Measurements from ENCODE around the gene ALDOB.

Gene ALDOB

DNA sequence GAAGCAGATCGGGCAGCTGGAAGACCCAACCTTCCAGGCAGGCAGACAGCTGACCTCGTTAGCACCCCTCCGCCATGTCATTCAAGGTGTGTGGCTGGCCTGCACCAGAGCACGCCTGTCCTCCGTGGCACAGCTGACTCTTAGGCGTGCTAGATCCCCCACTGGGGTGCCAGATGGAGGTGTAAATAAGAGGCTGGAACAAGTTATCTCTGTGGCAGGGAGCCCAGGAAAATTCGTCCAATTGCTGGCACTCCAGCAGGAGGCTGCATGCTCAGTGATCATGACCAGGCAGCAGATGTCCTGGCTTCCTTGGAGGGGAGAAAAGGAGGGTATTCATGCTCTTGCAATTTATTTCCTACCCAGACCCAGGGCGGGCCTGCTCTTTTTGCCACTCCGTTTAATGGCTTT lies 7.8 kb upstream of the ALDOB start:
- Mint-ChIP-seq H3K9me3 (no peaks in the 10 kb centered on the region), H3K27me3 (peaks cover 32% of the 10 kb centered on the region), H3K36me3 (no peaks in the 10 kb centered on the region), H3K4me1 (peaks cover under 1% of the 10 kb centered on the region), H3K27ac (no peak overlapping the region), H3K4me3 (no peak overlapping the region)

DNA sequence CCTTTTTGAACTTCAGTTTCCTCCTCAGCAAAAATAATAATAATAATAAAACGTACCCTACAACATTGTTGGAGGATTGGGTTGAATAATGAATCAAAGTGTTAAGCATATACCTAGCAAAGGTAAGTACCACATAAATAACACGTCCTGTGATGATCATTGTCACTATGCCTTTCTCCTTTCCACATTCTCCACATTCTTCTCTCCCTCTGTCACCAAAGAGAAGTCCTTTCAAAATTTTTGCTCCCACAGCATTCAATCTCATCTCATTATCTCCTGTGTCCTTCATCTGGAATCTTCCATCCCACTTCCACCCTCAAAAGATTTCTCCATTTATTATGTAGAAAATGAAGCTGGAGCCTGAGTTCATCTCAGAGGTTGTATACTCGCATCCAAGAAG lies 7.2 kb upstream of the ALDOB start:
- no peak overlapping the region for H3K27ac Mint-ChIP-seq
- H3K36me3 Mint-ChIP-seq, result no peaks in the 10 kb centered on the region
- H3K4me1 Mint-ChIP-seq, result no peaks in the 10 kb centered on the region
- no peaks in the 10 kb centered on the region for H3K9me3 Mint-ChIP-seq
- H3K4me3 Mint-ChIP-seq, result no peak overlapping the region
- peaks cover 30% of the 10 kb centered on the region for H3K27me3 Mint-ChIP-seq

DNA sequence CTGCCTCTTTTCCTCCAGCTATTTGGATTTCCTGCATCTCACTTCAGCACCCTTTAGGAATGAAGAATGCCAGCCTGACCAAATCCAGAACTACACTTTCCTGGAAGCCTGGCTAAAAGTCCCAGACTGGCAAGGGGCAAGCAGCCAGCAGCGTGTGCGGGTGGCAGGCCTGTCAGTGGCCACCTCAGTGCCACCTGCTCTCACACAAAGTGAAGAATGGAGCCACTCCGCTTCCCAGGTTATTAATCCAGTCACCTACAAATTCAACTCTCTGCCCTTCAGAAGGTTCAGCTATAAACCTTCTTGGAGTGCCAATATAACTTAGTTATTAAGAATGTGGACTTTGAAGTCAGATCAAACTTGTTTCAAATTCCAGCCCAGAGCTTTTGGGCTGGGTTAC lies 6.7 kb upstream of the ALDOB start:
- Mint-ChIP-seq H3K27me3 (peaks cover 30% of the 10 kb centered on the region), H3K4me3 (no peak overlapping the region), H3K27ac (no peak overlapping the region), H3K4me1 (no peaks in the 10 kb centered on the region), H3K36me3 (no peaks in the 10 kb centered on the region), H3K9me3 (no peaks in the 10 kb centered on the region)

DNA sequence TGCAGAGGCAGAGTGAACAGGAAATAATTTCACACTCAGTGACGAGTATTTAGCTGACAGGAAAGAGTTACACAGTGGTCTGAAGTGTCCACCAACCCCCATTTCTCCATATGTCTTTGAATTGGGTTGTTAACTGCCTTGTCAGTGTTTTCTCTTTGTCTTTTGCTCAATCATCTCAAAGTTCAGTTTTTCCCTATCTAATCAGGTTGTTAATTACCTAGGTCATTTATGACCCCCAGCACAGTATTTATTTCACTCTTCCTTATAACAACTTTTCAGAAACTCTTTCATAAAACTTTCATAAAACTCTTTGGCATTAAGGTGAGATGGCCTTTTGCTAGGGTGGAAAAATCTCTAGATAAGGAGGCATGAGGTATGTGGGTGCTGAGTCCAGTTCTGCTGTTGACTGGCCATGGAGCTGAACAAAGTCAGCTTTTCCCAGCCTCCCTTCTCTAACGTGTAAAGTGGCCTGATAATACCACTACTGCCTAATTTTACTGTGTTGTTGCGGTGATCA lies 5.2 kb upstream of the ALDOB start:
- H3K27ac Mint-ChIP-seq, result no peak overlapping the region
- no peaks in the 10 kb centered on the region for H3K9me3 Mint-ChIP-seq
- no peaks in the 10 kb centered on the region for H3K36me3 Mint-ChIP-seq
- no peak overlapping the region for H3K4me3 Mint-ChIP-seq
- no peaks in the 10 kb centered on the region for H3K4me1 Mint-ChIP-seq
- peaks cover 24% of the 10 kb centered on the region for H3K27me3 Mint-ChIP-seq

DNA sequence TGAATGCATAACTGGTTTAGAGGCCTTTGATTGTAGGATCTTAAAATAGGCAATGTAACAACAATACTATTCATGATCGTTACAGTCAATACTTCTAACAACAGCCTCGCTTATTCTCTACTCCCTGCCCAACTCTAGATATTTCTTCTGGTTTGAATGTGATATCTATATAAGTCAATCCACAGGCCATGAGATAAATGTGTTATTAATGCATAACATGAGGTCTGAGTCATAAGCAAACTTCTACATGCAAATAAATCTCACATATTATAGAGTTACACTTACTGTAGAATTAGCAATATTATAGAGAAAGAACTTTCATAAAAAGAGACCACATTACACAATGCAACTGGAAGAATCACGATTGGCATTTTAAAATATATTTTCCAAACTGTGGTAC lies 2.9 kb upstream of the ALDOB start:
- Mint-ChIP-seq H3K4me3 (no peak overlapping the region), H3K4me1 (no peaks in the 10 kb centered on the region), H3K27ac (no peak overlapping the region), H3K36me3 (no peaks in the 10 kb centered on the region), H3K9me3 (no peaks in the 10 kb centered on the region), H3K27me3 (peaks cover 19% of the 10 kb centered on the region)

DNA sequence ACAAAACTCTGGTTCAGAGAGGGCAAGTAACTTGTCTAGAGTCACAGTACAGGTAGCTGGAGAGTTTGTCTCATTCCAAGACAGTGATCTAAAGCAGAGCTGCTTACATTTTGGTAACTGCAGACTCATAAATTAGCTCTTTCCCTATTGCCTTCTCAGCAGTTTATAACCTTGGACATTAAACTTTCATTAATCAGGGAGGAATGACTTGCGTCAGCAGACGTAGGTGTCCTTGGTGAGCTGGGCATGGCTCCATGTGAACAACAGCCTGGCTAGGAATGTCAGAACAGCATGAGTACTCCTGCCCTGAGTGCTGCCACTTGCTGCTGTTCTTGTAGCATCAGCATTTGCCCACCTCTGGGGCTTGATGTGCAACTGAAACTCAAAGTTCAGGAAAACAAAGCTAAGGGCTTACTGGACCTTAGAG lies 2.2 kb upstream of the ALDOB start:
- Mint-ChIP-seq H3K9me3 (no peaks in the 10 kb centered on the region), H3K27ac (no peak overlapping the region), H3K4me3 (no peak overlapping the region), H3K4me1 (no peaks in the 10 kb centered on the region), H3K36me3 (no peaks in the 10 kb centered on the region), H3K27me3 (peaks cover 16% of the 10 kb centered on the region)

DNA sequence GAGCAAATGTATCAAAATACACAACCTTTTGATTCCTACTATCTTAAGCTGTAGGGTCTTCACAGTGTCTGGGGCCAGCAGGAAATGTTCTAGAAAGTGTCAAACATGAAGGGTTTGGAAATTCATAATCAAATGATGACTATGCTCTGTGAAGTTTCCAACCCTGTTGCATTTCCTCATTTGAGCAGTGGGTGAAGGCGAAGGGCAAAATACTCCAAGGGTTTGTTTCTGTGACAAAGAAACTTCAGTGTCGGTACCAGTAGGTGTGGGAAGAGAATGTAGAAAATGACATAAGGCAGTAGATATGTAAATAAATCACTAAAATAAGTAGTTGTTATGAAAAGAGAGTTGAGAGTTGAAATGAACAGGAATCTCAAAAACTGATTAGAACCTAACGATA lies 576 bp downstream of the ALDOB start:
- peaks cover 14% of the 10 kb centered on the region for H3K27me3 Mint-ChIP-seq
- H3K27ac Mint-ChIP-seq, result no peak overlapping the region

DNA sequence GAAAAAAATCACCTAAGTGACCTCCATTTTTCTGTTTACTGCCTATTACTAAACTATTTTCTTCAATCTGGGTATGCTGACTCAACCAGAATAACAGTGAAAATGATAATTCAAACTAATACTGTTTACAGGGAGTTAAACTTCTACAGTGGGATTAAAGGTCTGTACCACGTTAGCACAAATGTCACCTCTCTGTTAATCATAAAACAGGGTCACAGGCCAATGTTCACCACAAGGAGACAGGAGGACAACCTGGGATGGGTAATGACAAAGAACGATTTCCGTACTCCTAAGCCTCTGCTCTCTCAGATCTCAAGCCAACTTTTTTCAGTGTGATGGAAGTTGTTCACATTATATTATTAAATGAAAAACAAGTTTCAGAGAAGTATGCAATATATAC lies 2.3 kb downstream of the ALDOB start:
- no peak overlapping the region for H3K27ac Mint-ChIP-seq
- peaks cover 12% of the 10 kb centered on the region for H3K27me3 Mint-ChIP-seq
- H3K36me3 Mint-ChIP-seq, result no peaks in the 10 kb centered on the region
- no peaks in the 10 kb centered on the region for H3K4me1 Mint-ChIP-seq
- no peaks in the 10 kb centered on the region for H3K9me3 Mint-ChIP-seq
- no peak overlapping the region for H3K4me3 Mint-ChIP-seq

More for the DNA sequence above, 576 bp downstream of the ALDOB start:
- no peak overlapping the region for H3K4me3 Mint-ChIP-seq
- no peaks in the 10 kb centered on the region for H3K36me3 Mint-ChIP-seq
- no peaks in the 10 kb centered on the region for H3K4me1 Mint-ChIP-seq
- H3K9me3 Mint-ChIP-seq, result no peaks in the 10 kb centered on the region

DNA sequence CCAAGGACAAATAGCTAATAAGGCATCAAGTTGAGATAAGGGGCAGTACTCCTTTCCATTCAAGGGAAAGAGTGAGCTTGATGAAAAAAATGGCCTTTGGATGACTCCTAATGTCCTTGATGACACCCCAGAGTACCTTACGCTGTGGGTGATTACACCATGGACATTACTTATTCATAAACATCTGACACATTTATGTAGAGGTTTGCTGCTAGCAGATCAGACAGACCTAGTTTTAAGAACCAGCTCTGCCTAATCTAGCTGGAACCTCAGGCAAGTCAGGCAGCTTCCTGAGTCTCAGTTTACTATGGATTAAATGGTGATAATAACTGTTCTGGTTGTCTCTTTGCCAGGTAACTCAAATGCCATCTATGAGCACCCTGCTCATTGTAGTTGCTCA lies 2.8 kb downstream of the ALDOB start:
- H3K27me3 Mint-ChIP-seq, result peaks cover 12% of the 10 kb centered on the region
- H3K36me3 Mint-ChIP-seq, result no peaks in the 10 kb centered on the region
- H3K9me3 Mint-ChIP-seq, result no peaks in the 10 kb centered on the region
- H3K4me1 Mint-ChIP-seq, result no peaks in the 10 kb centered on the region
- H3K27ac Mint-ChIP-seq, result no peak overlapping the region
- H3K4me3 Mint-ChIP-seq, result no peak overlapping the region

DNA sequence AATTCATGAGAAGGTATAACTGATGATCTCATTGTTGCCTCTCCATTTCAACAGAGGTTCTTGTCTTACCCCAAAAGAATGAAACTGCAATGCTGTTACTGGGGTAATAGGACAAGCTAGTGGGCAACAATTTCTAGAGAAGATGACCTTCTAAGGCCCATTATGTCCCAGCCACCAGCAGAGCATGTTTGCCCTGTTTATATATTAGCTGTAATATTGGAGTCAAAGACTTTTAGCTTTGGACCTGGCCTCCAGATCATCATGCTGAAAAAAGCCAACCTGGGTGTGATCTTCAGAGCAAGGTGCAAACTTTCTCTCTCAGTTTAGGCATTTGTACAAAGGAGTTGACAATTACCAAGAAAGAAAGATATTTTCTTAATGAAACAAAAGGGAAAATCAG lies 3.4 kb downstream of the ALDOB start:
- H3K4me1 Mint-ChIP-seq, result no peaks in the 10 kb centered on the region
- H3K36me3 Mint-ChIP-seq, result no peaks in the 10 kb centered on the region
- H3K27me3 Mint-ChIP-seq, result peaks cover 12% of the 10 kb centered on the region
- H3K27ac Mint-ChIP-seq, result no peak overlapping the region
- H3K4me3 Mint-ChIP-seq, result no peak overlapping the region
- no peaks in the 10 kb centered on the region for H3K9me3 Mint-ChIP-seq

DNA sequence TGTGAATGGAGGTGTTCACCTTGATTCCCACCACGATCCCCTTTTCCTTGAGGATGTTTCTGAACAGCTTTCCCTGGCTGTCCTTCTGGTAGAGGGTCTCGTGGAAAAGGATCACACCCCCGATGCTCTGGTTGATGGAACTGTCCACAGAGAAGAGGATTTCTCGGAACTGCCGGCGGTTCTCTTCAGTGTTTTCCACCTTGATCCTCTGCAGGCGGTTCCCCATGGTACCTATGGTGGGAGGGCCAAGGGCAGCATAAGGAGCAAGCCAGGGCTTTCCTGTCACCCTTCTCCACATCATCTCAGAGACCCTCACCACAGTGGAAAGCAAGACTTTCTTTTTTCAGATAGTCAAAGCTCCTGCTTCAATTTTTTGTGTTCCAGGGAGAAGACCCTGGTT lies 5.8 kb downstream of the ALDOB start:
- no peak overlapping the region for H3K27ac Mint-ChIP-seq
- no peaks in the 10 kb centered on the region for H3K4me1 Mint-ChIP-seq
- no peak overlapping the region for H3K4me3 Mint-ChIP-seq
- H3K36me3 Mint-ChIP-seq, result no peaks in the 10 kb centered on the region
- peaks cover 6% of the 10 kb centered on the region for H3K27me3 Mint-ChIP-seq
- H3K9me3 Mint-ChIP-seq, result no peaks in the 10 kb centered on the region

DNA sequence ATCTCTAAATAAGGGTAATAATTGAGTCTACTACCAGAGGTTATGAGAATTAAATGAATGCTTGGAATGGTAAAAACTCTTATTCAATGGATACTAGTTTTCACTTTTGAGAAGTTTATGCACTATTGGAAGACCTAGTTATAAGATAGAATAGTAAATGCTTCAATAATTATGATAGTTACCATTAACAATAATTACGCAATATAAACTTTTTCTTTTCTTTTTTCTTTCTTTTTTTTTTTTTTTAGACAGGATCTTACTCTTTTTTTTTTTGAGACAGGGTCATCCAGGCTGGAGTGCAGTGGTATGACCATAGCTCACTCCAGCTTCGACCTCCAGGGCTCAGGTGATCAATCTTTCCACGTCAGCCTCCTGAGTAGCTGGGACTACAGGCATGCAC lies 6.7 kb downstream of the ALDOB start:
- Mint-ChIP-seq H3K36me3 (no peaks in the 10 kb centered on the region), H3K27me3 (peaks cover 6% of the 10 kb centered on the region), H3K9me3 (peaks cover 5% of the 10 kb centered on the region), H3K27ac (no peak overlapping the region), H3K4me1 (no peaks in the 10 kb centered on the region), H3K4me3 (no peak overlapping the region)

DNA sequence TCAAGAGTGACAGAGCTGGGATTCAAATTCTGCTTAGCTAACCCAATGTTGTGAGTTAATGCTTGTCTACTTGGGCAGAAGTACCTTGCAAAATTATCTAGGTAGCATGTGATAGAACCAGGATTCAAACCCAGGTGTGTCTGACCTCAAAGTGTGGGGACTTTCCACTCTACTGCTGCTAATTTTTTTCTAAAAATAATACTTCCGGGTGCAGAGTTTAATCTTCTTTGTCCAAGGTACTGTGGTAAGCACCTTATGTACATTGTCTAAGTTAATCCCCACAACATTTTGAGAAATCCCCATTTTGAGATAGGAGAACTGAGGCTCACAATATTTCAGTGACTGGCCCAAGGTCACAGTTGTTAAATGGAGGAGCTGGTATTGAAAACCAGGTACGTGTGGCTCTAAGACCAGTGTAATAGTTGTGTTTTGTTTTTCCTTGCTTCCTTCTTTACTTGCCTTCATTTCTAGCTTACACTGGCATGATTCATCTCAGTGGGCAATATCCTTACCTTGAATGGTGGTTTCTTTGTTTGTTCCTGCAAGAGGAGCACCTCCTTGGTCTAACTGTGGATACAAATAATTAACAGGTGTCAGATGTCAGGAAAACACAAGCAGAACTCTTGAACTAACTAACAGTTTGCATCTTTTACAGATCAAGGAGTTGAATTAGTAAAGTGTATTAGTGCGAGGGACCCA lies 7.5 kb downstream of the ALDOB start:
- peaks cover 13% of the 10 kb centered on the region for H3K9me3 Mint-ChIP-seq
- peaks cover 6% of the 10 kb centered on the region for H3K27me3 Mint-ChIP-seq
- no peak overlapping the region for H3K4me3 Mint-ChIP-seq
- no peaks in the 10 kb centered on the region for H3K4me1 Mint-ChIP-seq
- peaks cover 4% of the 10 kb centered on the region for H3K36me3 Mint-ChIP-seq
- no peak overlapping the region for H3K27ac Mint-ChIP-seq

DNA sequence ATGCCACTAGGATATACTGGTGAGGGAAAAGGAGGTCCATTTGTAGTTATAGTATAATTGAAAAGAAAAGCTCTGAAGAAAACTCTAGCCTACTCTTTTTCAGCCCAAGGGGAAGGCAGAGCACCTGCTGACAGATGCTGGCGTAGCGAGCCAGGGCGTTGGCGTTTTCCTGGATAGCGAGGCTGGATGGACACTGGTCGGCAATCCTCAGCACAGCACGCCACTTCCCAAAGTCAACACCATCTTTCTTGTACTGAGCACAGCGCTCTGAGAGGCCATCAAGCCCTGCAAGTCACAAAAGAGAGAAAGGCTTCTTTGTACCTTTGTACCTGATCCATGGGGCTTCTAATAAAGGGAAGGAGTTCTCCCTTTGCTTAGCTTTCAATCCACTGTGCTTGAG lies 8.2 kb downstream of the ALDOB start:
- no peak overlapping the region for H3K27ac Mint-ChIP-seq
- peaks cover 4% of the 10 kb centered on the region for H3K27me3 Mint-ChIP-seq
- no peak overlapping the region for H3K4me3 Mint-ChIP-seq
- peaks cover 5% of the 10 kb centered on the region for H3K36me3 Mint-ChIP-seq
- H3K9me3 Mint-ChIP-seq, result peaks cover 14% of the 10 kb centered on the region
- H3K4me1 Mint-ChIP-seq, result no peaks in the 10 kb centered on the region

DNA sequence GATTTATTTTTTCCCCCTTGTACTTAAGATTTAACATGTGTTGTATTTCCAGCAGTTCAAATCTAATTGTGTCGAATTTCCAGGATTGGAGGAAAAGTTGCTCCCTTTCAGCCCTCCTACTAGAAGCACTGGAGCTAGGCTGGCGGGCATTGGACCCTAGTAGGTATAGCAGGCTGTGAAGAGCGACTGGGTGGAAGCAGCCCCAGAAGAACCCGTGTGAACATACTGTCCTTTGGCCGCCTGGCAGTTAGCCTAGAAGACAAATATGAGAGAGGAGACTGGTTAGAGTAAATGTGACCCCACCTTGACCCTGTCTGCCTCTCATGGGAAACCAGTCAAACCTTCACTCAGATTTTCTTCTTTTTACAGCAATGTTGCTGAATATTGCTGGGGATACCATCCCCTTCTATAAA lies 13.9 kb downstream of the ALDOB start:
- no peaks in the 10 kb centered on the region for H3K27me3 Mint-ChIP-seq
- H3K9me3 Mint-ChIP-seq, result peaks cover 25% of the 10 kb centered on the region
- H3K36me3 Mint-ChIP-seq, result peaks cover 28% of the 10 kb centered on the region
- no peak overlapping the region for H3K27ac Mint-ChIP-seq
- H3K4me1 Mint-ChIP-seq, result no peaks in the 10 kb centered on the region
- H3K4me3 Mint-ChIP-seq, result no peak overlapping the region

DNA sequence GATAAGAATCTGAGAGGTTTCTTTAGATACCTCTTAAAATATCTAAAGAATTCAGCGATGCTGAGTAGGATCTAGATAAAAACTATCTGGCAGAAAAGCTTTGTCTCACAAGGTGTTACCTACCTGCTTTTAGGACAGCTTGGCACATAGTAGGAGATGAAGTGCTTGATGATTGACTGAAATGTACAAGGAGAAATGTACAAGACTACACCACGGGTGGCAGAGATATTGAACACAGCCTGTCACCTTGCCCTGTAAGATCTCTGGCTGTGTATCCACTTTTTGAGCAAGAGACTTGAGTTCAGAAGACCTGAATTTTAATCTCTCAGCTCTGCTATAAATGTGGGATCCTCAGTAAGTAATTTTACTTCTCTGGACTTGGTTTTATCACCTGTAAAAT lies 15.7 kb downstream of the ALDOB start:
- H3K9me3 Mint-ChIP-seq, result peaks cover 32% of the 10 kb centered on the region
- no peaks in the 10 kb centered on the region for H3K4me1 Mint-ChIP-seq
- H3K36me3 Mint-ChIP-seq, result peaks cover 34% of the 10 kb centered on the region
- no peak overlapping the region for H3K27ac Mint-ChIP-seq
- H3K4me3 Mint-ChIP-seq, result no peak overlapping the region
- no peaks in the 10 kb centered on the region for H3K27me3 Mint-ChIP-seq

Data from activated naive CD4-positive, alpha-beta T cell treated with anti-CD3 and anti-CD28 coated beads, Interleukin-2, amount 50 U/mL, for 24 hours (primary cell).